GM12874 (cell line): ENCODE data around the gene UBAC2.

Experiments
- CTCF ChIP-seq: IDR thresholded peaks from 2 replicates; pipeline ENCODE4 v1.5.1; 2011; ENCODE audit warnings: low read depth, mild to moderate bottlenecking, control low read depth, low read length, moderate library complexity; ENCODE audit not compliant: insufficient read depth

The UBAC2 gene

GRCh38 chr13:99264051-99264450, 63.4 kb downstream of the UBAC2 start:
- TF ChIP-seq CTCF = no peak

GRCh38 chr13:99265162-99265800, 64.6 kb downstream of the UBAC2 start:
- no peak for TF ChIP-seq CTCF

- TF ChIP-seq CTCF = peak; percentile 36; the same call in 1 of the 2 replicates
These were observed 65.3 kb downstream of the UBAC2 start for GRCh38 chr13:99265821-99266426.

GRCh38 chr13:99266827-99267226, 66.2 kb downstream of the UBAC2 start:
- no peak for TF ChIP-seq CTCF

GRCh38 chr13:99267927-99268326, 67.3 kb downstream of the UBAC2 start:
- no peak for TF ChIP-seq CTCF

GRCh38 chr13:99268822-99269221, 68.2 kb downstream of the UBAC2 start:
- no peak for TF ChIP-seq CTCF

- TF ChIP-seq CTCF = peak; percentile 55; the same call in 1 of the 2 replicates
These were observed 69.1 kb downstream of the UBAC2 start for GRCh38 chr13:99269627-99270241.
